Measurements from ENCODE around the gene TCP11L1. TPM values are rescaled to one million over a fixed set of nuclear protein-coding genes. Genes with fewer than 3 reads are reported as not detected.
A peak's percentile ranks its signal among the peaks of the same experiment; 100 is the strongest.
"Not testable (repeated sequence)": the region's sequence is repeated elsewhere in the genome, so short reads cannot be mapped to it uniquely, and the experiment has no call there.

The TCP11L1 gene
- polyA plus RNA-seq, 1 donor = 10.5 TPM

- not testable (repeated sequence) for H3K9me3 ChIP-seq (ENCODE audit: control insufficient read depth, low read depth, low read length); H3K36me3 ChIP-seq (ENCODE audit: control insufficient read depth, insufficient read depth, low read length); H3K27me3 ChIP-seq (ENCODE audit: control insufficient read depth, insufficient read depth, low read length); H3K4me3 ChIP-seq (ENCODE audit: low read length)
- peak overlapping the region; percentile 35 for H3K27ac ChIP-seq (ENCODE audit: low read length)
- WGBS (ENCODE audit: insufficient coverage, low lambda C conversion rate) = no CpG with 5 or more reads among the region's 3 CpGs
- peak in 1 of 2 donors; percentile 48 for DNase-seq
- peaks cover 13% of the 10 kb centered on the region for H3K4me1 ChIP-seq (ENCODE audit: control insufficient read depth, insufficient read depth, low read length)
These were observed 10.4 kb downstream of the TCP11L1 start for GRCh38 chr11:33049565-33050408.

GRCh38 chr11:33052231-33052630 lies 12.9 kb downstream of the TCP11L1 start:
- no peaks in the 10 kb centered on the region for H3K27me3 ChIP-seq (ENCODE audit: control insufficient read depth, insufficient read depth, low read length)
- H3K27ac ChIP-seq (ENCODE audit: low read length) = no peak overlapping the region
- peaks cover 10% of the 10 kb centered on the region for H3K36me3 ChIP-seq (ENCODE audit: control insufficient read depth, insufficient read depth, low read length)
- H3K9me3 ChIP-seq (ENCODE audit: control insufficient read depth, low read depth, low read length) = no peaks in the 10 kb centered on the region
- no peak for DNase-seq
- 85% methylated on average over 2 of the region's 2 CpGs for WGBS (ENCODE audit: insufficient coverage, low lambda C conversion rate)
- H3K4me1 ChIP-seq (ENCODE audit: control insufficient read depth, insufficient read depth, low read length) = peaks cover 13% of the 10 kb centered on the region
- no peak overlapping the region for H3K4me3 ChIP-seq (ENCODE audit: low read length)

GRCh38 chr11:33055375-33055774 lies 16.0 kb downstream of the TCP11L1 start:
- Histone ChIP-seq H3K9me3 (ENCODE audit: control insufficient read depth, low read depth, low read length) (no peaks in the 10 kb centered on the region), H3K4me3 (ENCODE audit: low read length) (no peak overlapping the region), H3K27me3 (ENCODE audit: control insufficient read depth, insufficient read depth, low read length) (no peaks in the 10 kb centered on the region), H3K4me1 (ENCODE audit: control insufficient read depth, insufficient read depth, low read length) (peaks cover 3% of the 10 kb centered on the region), H3K36me3 (ENCODE audit: control insufficient read depth, insufficient read depth, low read length) (peaks cover 20% of the 10 kb centered on the region), H3K27ac (ENCODE audit: low read length) (no peak overlapping the region)
- DNase-seq = no peak

- peaks cover 23% of the 10 kb centered on the region for H3K36me3 ChIP-seq (ENCODE audit: control insufficient read depth, insufficient read depth, low read length)
- no peaks in the 10 kb centered on the region for H3K9me3 ChIP-seq (ENCODE audit: control insufficient read depth, low read depth, low read length)
- peaks cover 15% of the 10 kb centered on the region for H3K4me1 ChIP-seq (ENCODE audit: control insufficient read depth, insufficient read depth, low read length)
- no peak overlapping the region for H3K4me3 ChIP-seq (ENCODE audit: low read length)
- H3K27me3 ChIP-seq (ENCODE audit: control insufficient read depth, insufficient read depth, low read length) = no peaks in the 10 kb centered on the region
- WGBS (ENCODE audit: insufficient coverage, low lambda C conversion rate) = no CpG with 5 or more reads among the region's 1 CpG
- H3K27ac ChIP-seq (ENCODE audit: low read length) = no peak overlapping the region
- no peak for DNase-seq
These were observed 17.9 kb downstream of the TCP11L1 start for GRCh38 chr11:33057284-33057683.

GRCh38 chr11:33059331-33060007 lies 20.1 kb downstream of the TCP11L1 start:
- Histone ChIP-seq H3K4me1 (ENCODE audit: control insufficient read depth, insufficient read depth, low read length) (peaks cover 15% of the 10 kb centered on the region), H3K36me3 (ENCODE audit: control insufficient read depth, insufficient read depth, low read length) (peaks cover 28% of the 10 kb centered on the region), H3K9me3 (ENCODE audit: control insufficient read depth, low read depth, low read length) (no peaks in the 10 kb centered on the region), H3K4me3 (ENCODE audit: low read length) (no peak overlapping the region), H3K27ac (ENCODE audit: low read length) (no peak overlapping the region), H3K27me3 (ENCODE audit: control insufficient read depth, insufficient read depth, low read length) (no peaks in the 10 kb centered on the region)
- WGBS (ENCODE audit: insufficient coverage, low lambda C conversion rate) = no CpG with 5 or more reads among the region's 5 CpGs
- DNase-seq = no peak

- DNase-seq = no peak
- H3K36me3 ChIP-seq (ENCODE audit: control insufficient read depth, insufficient read depth, low read length) = peaks cover 27% of the 10 kb centered on the region
These were observed 20.9 kb downstream of the TCP11L1 start for GRCh38 chr11:33060271-33060670.

GRCh38 chr11:33062137-33062536 lies 22.8 kb downstream of the TCP11L1 start:
- no peak for DNase-seq
- 64% methylated on average over 1 of the region's 5 CpGs for WGBS (ENCODE audit: insufficient coverage, low lambda C conversion rate)
- peak overlapping the region; percentile 69 for H3K27ac ChIP-seq (ENCODE audit: low read length)

More at GRCh38 chr11:33060271-33060670, 20.9 kb downstream of the TCP11L1 start:
- no peaks in the 10 kb centered on the region for H3K9me3 ChIP-seq (ENCODE audit: control insufficient read depth, low read depth, low read length)
- H3K27ac ChIP-seq (ENCODE audit: low read length) = peak overlapping the region; percentile 61
- H3K27me3 ChIP-seq (ENCODE audit: control insufficient read depth, insufficient read depth, low read length) = no peaks in the 10 kb centered on the region
- H3K4me1 ChIP-seq (ENCODE audit: control insufficient read depth, insufficient read depth, low read length) = peaks cover 17% of the 10 kb centered on the region
- no CpG with 5 or more reads among the region's 3 CpGs for WGBS (ENCODE audit: insufficient coverage, low lambda C conversion rate)
- no peak overlapping the region for H3K4me3 ChIP-seq (ENCODE audit: low read length)

GRCh38 chr11:33063326-33063881 lies 24.0 kb downstream of the TCP11L1 start:
- Histone ChIP-seq H3K4me3 (ENCODE audit: low read length) (no peak overlapping the region), H3K4me1 (ENCODE audit: control insufficient read depth, insufficient read depth, low read length) (peaks cover 23% of the 10 kb centered on the region), H3K27me3 (ENCODE audit: control insufficient read depth, insufficient read depth, low read length) (no peaks in the 10 kb centered on the region), H3K9me3 (ENCODE audit: control insufficient read depth, low read depth, low read length) (no peaks in the 10 kb centered on the region), H3K27ac (ENCODE audit: low read length) (no peak overlapping the region), H3K36me3 (ENCODE audit: control insufficient read depth, insufficient read depth, low read length) (peaks cover 39% of the 10 kb centered on the region)
- WGBS (ENCODE audit: insufficient coverage, low lambda C conversion rate) = 90% methylated on average over 2 of the region's 3 CpGs
- no peak for DNase-seq

More at GRCh38 chr11:33062137-33062536, 22.8 kb downstream of the TCP11L1 start:
- Histone ChIP-seq H3K4me1 (ENCODE audit: control insufficient read depth, insufficient read depth, low read length) (peaks cover 21% of the 10 kb centered on the region), H3K9me3 (ENCODE audit: control insufficient read depth, low read depth, low read length) (no peaks in the 10 kb centered on the region), H3K27me3 (ENCODE audit: control insufficient read depth, insufficient read depth, low read length) (no peaks in the 10 kb centered on the region), H3K36me3 (ENCODE audit: control insufficient read depth, insufficient read depth, low read length) (peaks cover 38% of the 10 kb centered on the region), H3K4me3 (ENCODE audit: low read length) (no peak overlapping the region)

- peaks cover 23% of the 10 kb centered on the region for H3K4me1 ChIP-seq (ENCODE audit: control insufficient read depth, insufficient read depth, low read length)
- no peaks in the 10 kb centered on the region for H3K27me3 ChIP-seq (ENCODE audit: control insufficient read depth, insufficient read depth, low read length)
These were observed 24.9 kb downstream of the TCP11L1 start for GRCh38 chr11:33064033-33064825.

GRCh38 chr11:33064866-33065265 lies 25.5 kb downstream of the TCP11L1 start:
- Histone ChIP-seq H3K27me3 (ENCODE audit: control insufficient read depth, insufficient read depth, low read length) (no peaks in the 10 kb centered on the region), H3K4me3 (ENCODE audit: low read length) (no peak overlapping the region), H3K27ac (ENCODE audit: low read length) (no peak overlapping the region), H3K36me3 (ENCODE audit: control insufficient read depth, insufficient read depth, low read length) (peaks cover 43% of the 10 kb centered on the region), H3K4me1 (ENCODE audit: control insufficient read depth, insufficient read depth, low read length) (peaks cover 23% of the 10 kb centered on the region), H3K9me3 (ENCODE audit: control insufficient read depth, low read depth, low read length) (no peaks in the 10 kb centered on the region)
- WGBS (ENCODE audit: insufficient coverage, low lambda C conversion rate) = no CpG with 5 or more reads among the region's 5 CpGs
- DNase-seq = no peak

More at GRCh38 chr11:33064033-33064825, 24.9 kb downstream of the TCP11L1 start:
- Histone ChIP-seq H3K36me3 (ENCODE audit: control insufficient read depth, insufficient read depth, low read length) (peaks cover 43% of the 10 kb centered on the region), H3K9me3 (ENCODE audit: control insufficient read depth, low read depth, low read length) (no peaks in the 10 kb centered on the region), H3K27ac (ENCODE audit: low read length) (no peak overlapping the region), H3K4me3 (ENCODE audit: low read length) (no peak overlapping the region)
- no peak for DNase-seq
- WGBS (ENCODE audit: insufficient coverage, low lambda C conversion rate) = 62% methylated on average over 3 of the region's 11 CpGs
